ENCODE results near the gene ZGPAT. TPM values are rescaled to one million over a fixed set of nuclear protein-coding genes. Genes with fewer than 3 reads are reported as not detected.

Gene ZGPAT
- total RNA-seq, 1 experiment from 2014 or later = 27.6 TPM

GRCh38 chr20:63673951-63674350 lies 33.9 kb upstream of the ZGPAT start:
- no peaks in the 10 kb centered on the region for H3K23me2 ChIP-seq (ENCODE audit: insufficient read length, low read depth, low read length, poor library complexity, severe bottlenecking)
- H3K9ac ChIP-seq (ENCODE audit: extremely low read depth, insufficient read length, low read length) = no peak overlapping the region
- H2BK120ac ChIP-seq (ENCODE audit: low read depth, low read length, poor library complexity, severe bottlenecking) = no peak overlapping the region
- no peak overlapping the region for H3K4me2 ChIP-seq (ENCODE audit: insufficient read depth, insufficient read length, low read length)
- H3K27me3 Mint-ChIP-seq (ENCODE audit: low read depth) = no peaks in the 10 kb centered on the region
- H3K4me1 ChIP-seq (ENCODE audit: insufficient read depth, low read length) = no peaks in the 10 kb centered on the region
- TF ChIP-seq CTCF (conservative IDR thresholded peaks at IDR 0.05) = no peak
- H2BK12ac ChIP-seq (ENCODE audit: insufficient read length, low read depth, low read length) = no peak overlapping the region
- H4K20me1 ChIP-seq (ENCODE audit: control insufficient read depth, insufficient read depth, insufficient read length) = no peaks in the 10 kb centered on the region
- no peak overlapping the region for H4K91ac ChIP-seq (ENCODE audit: insufficient read length, low read depth, low read length)
- no peak overlapping the region for H4K5ac ChIP-seq (ENCODE audit: insufficient read length, low read depth, low read length)
- no peak overlapping the region for H3T11ph ChIP-seq (ENCODE audit: low read length)
- H2BK15ac ChIP-seq (ENCODE audit: low read depth, low read length) = no peak overlapping the region
- H3K79me2 ChIP-seq (ENCODE audit: insufficient read depth, low read length) = no peaks in the 10 kb centered on the region
- H3K4me1 Mint-ChIP-seq = no peaks in the 10 kb centered on the region
- no peaks in the 10 kb centered on the region for H3K27me3 ChIP-seq (ENCODE audit: insufficient read depth, low read length)
- no peak overlapping the region for H3K27ac ChIP-seq (ENCODE audit: insufficient read length, low read depth, low read length)
- no peak overlapping the region; a peak in 1 of 7 replicates for H3K27ac Mint-ChIP-seq
- H3K56ac ChIP-seq (ENCODE audit: insufficient read length, low read depth, low read length) = no peak overlapping the region
- no peak for DNase-seq
- no peak overlapping the region for H2AFZ ChIP-seq (ENCODE audit: low read length)
- no peak overlapping the region for H4K8ac ChIP-seq (replicated peaks; ENCODE audit: insufficient read length, low read depth, low read length)
- H3K4ac ChIP-seq (ENCODE audit: low read depth, low read length) = no peak overlapping the region
- no peak overlapping the region for H3K14ac ChIP-seq (ENCODE audit: insufficient read depth, low read length)
- no peak overlapping the region for H3K23ac ChIP-seq (ENCODE audit: insufficient read length, low read depth, low read length)
- H3K4me3 Mint-ChIP-seq = no peak overlapping the region
- H2BK20ac ChIP-seq (ENCODE audit: low read depth, low read length, poor library complexity, severe bottlenecking) = no peak overlapping the region
- peaks cover 16 to 45% (median 40%) of the 10 kb centered on the region in 3 experiments; a peak in 6 of 7 replicates for H3K36me3 Mint-ChIP-seq (ENCODE audit: insufficient read depth in 1 of 3, low read depth in 3 of 3)
- no peaks in the 10 kb centered on the region for H3K9me3 ChIP-seq (ENCODE audit: control insufficient read depth, low read depth, low read length)
- no peaks in the 10 kb centered on the region; a peak in 1 of 5 replicates for H3K9me3 Mint-ChIP-seq
- H2AK5ac ChIP-seq (ENCODE audit: insufficient read length, low read length) = no peak overlapping the region
- no peaks in the 10 kb centered on the region for H3K79me1 ChIP-seq (ENCODE audit: insufficient read depth, low read depth, low read length, poor library complexity, severe bottlenecking)
- no CpG with 5 or more reads among the region's 14 CpGs for WGBS (ENCODE audit: extremely low coverage, insufficient read length, low lambda C conversion rate)
- H3K18ac ChIP-seq (ENCODE audit: insufficient read length, low read depth, low read length) = no peak overlapping the region
- H2BK5ac ChIP-seq (ENCODE audit: insufficient read length, low read length) = no peak overlapping the region

Data from H9 (cell line).